ENCODE data around the gene MRPL46. TPM values are rescaled to one million over a fixed set of nuclear protein-coding genes. Genes with fewer than 3 reads are reported as not detected.

MRPL46 gene
- total RNA-seq, 1 donor from 2014 or later = 24.9 TPM

DNA sequence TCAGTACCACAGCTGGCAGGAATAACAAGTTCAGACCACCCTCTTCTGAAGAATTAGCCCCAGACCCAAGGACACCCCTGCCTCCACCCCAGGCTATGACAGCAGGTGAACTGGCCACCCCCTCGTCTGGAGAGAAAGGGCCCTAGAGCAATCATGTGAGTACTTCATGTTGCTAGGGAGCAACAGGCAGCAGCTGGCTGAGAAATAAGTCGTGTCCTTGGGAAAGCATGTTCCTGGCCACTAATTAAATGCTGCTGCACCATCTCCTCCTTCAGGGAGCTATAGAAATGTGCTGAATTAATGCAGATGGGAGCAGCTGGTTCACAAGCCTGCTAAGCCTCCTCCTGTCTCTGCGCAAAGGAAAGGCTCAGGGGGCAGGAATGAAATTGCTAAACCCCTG is 31.8 kb upstream of the MRPL46 start:
- H3K36me3 Mint-ChIP-seq (ENCODE audit: insufficient read depth) = no peaks in the 10 kb centered on the region
- no peaks in the 10 kb centered on the region for H3K27me3 Mint-ChIP-seq

DNA sequence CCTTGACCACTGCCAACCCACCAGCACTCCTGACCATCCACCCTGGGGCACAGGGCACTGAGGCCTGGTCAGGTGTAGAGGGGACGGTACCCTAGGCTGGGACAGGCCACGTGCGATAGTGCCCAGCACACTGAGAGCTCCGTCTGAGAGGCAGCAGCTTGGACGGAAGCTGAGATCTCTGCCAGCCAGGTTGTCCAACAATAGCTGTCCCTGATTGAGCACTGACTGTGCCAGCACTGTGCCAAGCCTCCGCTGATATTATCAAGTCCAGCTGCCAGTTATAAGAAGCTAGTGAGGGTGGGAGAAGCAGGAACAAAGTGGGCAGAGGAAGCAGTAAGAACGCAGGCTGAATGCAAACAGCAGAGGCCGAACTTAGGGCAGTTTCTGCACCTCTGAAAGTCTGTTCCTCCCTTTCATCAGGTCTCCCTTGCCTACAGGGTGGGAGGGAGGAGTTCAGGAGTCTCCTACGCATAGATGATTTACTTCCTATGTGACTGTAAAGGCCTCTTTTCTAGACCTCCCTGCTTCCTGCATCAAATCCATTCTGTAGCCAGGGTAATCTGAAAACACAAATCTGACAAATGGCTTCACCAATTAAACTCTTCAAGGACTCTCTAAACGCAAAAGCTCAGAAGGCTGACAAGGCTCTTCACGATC is 30.0 kb upstream of the MRPL46 start:
- Mint-ChIP-seq H3K36me3 (ENCODE audit: insufficient read depth) (no peaks in the 10 kb centered on the region), H3K27me3 (no peaks in the 10 kb centered on the region), H3K27ac (no peak overlapping the region), H3K4me1 (ENCODE audit: low read depth) (no peaks in the 10 kb centered on the region), H3K4me3 (ENCODE audit: low read depth) (no peak overlapping the region), H3K9me3 (ENCODE audit: low read depth) (no peaks in the 10 kb centered on the region)
- no peak for DNase-seq (ENCODE audit: low spot score, unreplicated experiment)
- TF ChIP-seq, protein P1, sequence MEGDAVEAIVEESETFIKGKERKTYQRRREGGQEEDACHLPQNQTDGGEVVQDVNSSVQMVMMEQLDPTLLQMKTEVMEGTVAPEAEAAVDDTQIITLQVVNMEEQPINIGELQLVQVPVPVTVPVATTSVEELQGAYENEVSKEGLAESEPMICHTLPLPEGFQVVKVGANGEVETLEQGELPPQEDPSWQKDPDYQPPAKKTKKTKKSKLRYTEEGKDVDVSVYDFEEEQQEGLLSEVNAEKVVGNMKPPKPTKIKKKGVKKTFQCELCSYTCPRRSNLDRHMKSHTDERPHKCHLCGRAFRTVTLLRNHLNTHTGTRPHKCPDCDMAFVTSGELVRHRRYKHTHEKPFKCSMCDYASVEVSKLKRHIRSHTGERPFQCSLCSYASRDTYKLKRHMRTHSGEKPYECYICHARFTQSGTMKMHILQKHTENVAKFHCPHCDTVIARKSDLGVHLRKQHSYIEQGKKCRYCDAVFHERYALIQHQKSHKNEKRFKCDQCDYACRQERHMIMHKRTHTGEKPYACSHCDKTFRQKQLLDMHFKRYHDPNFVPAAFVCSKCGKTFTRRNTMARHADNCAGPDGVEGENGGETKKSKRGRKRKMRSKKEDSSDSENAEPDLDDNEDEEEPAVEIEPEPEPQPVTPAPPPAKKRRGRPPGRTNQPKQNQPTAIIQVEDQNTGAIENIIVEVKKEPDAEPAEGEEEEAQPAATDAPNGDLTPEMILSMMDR (IDR thresholded peaks at IDR 0.05; ENCODE audit: unreplicated experiment) = no peak

More for the DNA sequence above, 31.8 kb upstream of the MRPL46 start:
- TF ChIP-seq, protein P1 (IDR thresholded peaks at IDR 0.05; ENCODE audit: unreplicated experiment) = no peak
- DNase-seq (ENCODE audit: low spot score, unreplicated experiment) = no peak
- H3K27ac Mint-ChIP-seq = peak overlapping the region; percentile 14
- H3K4me3 Mint-ChIP-seq (ENCODE audit: low read depth) = no peak overlapping the region
- no peaks in the 10 kb centered on the region for H3K9me3 Mint-ChIP-seq (ENCODE audit: low read depth)
- no peaks in the 10 kb centered on the region for H3K4me1 Mint-ChIP-seq (ENCODE audit: low read depth)

DNA sequence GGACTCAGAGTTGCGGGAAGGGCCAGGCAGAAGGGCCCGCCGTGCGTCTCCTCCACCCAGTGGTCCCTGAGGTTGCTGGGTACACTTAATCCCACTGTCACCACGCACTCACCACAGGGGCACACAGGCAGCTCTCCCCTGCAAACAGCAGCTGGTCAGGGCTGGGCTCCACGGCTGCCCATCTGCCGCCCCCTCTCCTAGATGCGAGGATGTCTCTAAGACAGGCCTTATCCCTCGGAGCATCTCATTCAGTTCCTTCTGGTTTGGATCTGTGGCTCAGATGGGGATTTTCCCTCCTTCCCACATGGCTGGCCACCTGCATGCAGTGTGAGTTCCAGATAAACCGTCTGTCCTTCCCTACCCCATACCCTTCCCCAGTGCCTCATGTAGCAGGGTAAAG is 26.7 kb upstream of the MRPL46 start:
- Mint-ChIP-seq H3K36me3 (ENCODE audit: insufficient read depth) (no peaks in the 10 kb centered on the region), H3K4me1 (ENCODE audit: low read depth) (no peaks in the 10 kb centered on the region), H3K9me3 (ENCODE audit: low read depth) (no peaks in the 10 kb centered on the region), H3K27me3 (no peaks in the 10 kb centered on the region), H3K4me3 (ENCODE audit: low read depth) (no peak overlapping the region), H3K27ac (no peak overlapping the region)
- TF ChIP-seq, protein P1 (IDR thresholded peaks at IDR 0.05; ENCODE audit: unreplicated experiment) = no peak
- DNase-seq (ENCODE audit: low spot score, unreplicated experiment) = no peak

DNA sequence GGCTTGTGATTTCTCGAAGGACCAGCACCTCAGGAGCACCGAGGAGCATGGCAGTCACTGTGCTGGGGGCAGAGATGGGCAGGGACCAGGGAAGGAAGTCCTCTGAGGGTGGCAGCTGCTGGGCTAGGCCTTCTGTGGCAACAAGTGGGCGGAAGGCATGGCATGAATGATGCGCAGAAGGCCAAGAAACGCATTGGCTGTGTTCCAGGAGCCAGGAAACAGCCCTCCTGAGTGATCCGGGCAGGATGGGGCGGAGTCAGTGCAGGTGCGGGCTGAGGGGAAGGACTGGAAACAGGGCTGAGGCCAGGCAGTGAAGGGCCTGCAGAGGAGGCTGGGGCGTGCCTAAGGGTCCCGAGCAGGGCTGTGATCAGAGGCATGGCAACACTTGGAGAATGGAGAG is 24.0 kb upstream of the MRPL46 start:
- Mint-ChIP-seq H3K9me3 (ENCODE audit: low read depth) (no peaks in the 10 kb centered on the region), H3K4me1 (ENCODE audit: low read depth) (no peaks in the 10 kb centered on the region), H3K4me3 (ENCODE audit: low read depth) (no peak overlapping the region), H3K27ac (peak overlapping the region; percentile 49), H3K27me3 (peaks cover 6% of the 10 kb centered on the region), H3K36me3 (ENCODE audit: insufficient read depth) (no peaks in the 10 kb centered on the region)
- DNase-seq (ENCODE audit: low spot score, unreplicated experiment) = no peak
- TF ChIP-seq, protein P1 (IDR thresholded peaks at IDR 0.05; ENCODE audit: unreplicated experiment) = no peak

DNA sequence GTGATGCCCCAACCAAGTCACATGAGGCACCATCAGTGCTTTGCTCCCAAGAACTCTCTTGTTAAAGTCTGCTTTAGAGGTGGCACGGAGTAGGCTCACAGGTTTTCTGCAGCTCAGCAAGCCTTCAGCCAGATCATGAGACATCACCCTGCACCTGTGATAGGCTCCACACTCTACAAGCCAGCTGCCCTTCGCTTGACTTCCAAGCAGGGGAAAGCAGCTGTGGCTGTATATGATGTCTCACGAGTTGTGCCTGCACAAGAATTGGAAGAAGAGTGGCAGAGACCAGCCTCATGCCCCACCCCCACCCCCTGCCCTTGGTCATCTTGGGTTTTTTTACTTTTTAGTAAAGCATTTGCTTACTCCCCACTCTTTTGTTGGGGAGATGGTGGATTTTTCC is 22.8 kb upstream of the MRPL46 start:
- no peak overlapping the region for H3K4me3 Mint-ChIP-seq (ENCODE audit: low read depth)
- no peak for DNase-seq (ENCODE audit: low spot score, unreplicated experiment)

More for the DNA sequence above, 22.8 kb upstream of the MRPL46 start:
- Mint-ChIP-seq H3K27ac (no peak overlapping the region), H3K27me3 (peaks cover 9% of the 10 kb centered on the region), H3K36me3 (ENCODE audit: insufficient read depth) (no peaks in the 10 kb centered on the region), H3K9me3 (ENCODE audit: low read depth) (no peaks in the 10 kb centered on the region), H3K4me1 (ENCODE audit: low read depth) (no peaks in the 10 kb centered on the region)
- TF ChIP-seq, protein P1 (IDR thresholded peaks at IDR 0.05; ENCODE audit: unreplicated experiment) = no peak
